ENCODE results near the gene HTRA3.

The HTRA3 gene

DNA sequence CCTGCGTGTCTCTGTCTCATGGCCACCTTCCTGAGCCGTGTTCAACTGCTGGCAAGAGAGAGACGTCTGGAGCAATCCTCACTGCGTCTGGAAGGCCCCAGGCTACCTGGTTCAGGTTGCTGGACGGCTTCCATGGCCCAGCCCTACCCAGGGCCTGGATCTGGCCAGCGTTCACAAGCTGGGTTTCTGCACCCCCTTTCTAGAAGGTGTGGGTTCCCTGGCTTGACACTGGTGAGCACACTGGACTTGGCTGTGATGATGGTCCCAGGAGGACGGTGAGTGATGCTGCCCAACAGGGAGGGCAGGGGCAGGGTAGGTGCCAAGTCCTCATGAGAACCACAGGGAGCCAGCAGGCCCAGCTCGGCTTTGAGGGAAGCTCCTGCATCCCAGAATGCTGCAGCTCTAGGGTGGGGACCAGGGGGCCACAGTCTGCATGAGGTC, 63.4 kb downstream of the HTRA3 start:
- H3K27ac ChIP-seq = no peak overlapping the region
- no peak overlapping the region for H3K4me3 ChIP-seq (ENCODE audit: low read depth in 1 of 2, low read length in 1 of 2)
- H3K9me3 ChIP-seq = no peaks in the 10 kb centered on the region
- TF ChIP-seq, protein P1, sequence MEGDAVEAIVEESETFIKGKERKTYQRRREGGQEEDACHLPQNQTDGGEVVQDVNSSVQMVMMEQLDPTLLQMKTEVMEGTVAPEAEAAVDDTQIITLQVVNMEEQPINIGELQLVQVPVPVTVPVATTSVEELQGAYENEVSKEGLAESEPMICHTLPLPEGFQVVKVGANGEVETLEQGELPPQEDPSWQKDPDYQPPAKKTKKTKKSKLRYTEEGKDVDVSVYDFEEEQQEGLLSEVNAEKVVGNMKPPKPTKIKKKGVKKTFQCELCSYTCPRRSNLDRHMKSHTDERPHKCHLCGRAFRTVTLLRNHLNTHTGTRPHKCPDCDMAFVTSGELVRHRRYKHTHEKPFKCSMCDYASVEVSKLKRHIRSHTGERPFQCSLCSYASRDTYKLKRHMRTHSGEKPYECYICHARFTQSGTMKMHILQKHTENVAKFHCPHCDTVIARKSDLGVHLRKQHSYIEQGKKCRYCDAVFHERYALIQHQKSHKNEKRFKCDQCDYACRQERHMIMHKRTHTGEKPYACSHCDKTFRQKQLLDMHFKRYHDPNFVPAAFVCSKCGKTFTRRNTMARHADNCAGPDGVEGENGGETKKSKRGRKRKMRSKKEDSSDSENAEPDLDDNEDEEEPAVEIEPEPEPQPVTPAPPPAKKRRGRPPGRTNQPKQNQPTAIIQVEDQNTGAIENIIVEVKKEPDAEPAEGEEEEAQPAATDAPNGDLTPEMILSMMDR (IDR thresholded peaks at IDR 0.05) = no peak
- no peaks in the 10 kb centered on the region for H3K27me3 ChIP-seq
- peaks cover 13 to 22% of the 10 kb centered on the region in 2 experiments for H3K4me1 ChIP-seq (ENCODE audit: control insufficient read depth in 1 of 2, insufficient read depth in 1 of 2, low read depth in 1 of 2, low read length in 1 of 2)
- H3K36me3 ChIP-seq = no peaks in the 10 kb centered on the region

DNA sequence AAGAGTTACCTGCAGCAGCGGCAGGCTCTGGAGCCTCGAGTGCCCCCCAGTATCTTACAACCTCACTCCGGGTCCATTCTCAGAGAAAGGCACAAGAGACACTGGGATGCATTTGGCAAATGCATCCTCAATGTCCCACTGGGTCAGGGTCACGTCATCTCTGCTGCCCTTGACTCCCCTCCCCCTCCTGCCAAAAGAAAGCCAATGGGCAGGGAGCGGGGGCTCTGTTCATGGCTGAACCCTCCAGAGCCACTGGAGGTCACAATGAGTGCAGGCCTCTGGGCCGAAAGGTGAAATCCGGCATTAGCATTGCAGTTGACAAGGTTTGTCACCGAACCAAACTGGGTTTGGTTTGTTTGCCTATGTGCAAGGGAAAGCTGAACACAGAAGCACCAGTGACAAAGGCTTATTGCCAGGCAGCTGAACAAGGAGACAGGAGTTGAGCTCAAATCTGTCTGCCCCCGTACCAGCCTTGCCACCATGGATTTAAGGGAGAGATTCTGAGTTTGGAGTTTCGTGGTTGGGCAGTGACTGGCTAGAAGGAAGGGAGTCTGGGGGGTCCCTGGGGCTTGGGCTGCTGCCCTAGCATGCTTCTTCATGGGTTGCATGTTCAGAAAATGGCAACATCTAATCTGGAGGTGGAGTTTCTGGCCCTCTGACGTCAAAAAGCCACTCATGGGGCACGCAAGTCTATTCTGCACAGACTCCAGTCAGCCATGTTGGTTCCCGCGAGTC, 64.3 kb downstream of the HTRA3 start:
- H3K9me3 ChIP-seq = no peaks in the 10 kb centered on the region

DNA sequence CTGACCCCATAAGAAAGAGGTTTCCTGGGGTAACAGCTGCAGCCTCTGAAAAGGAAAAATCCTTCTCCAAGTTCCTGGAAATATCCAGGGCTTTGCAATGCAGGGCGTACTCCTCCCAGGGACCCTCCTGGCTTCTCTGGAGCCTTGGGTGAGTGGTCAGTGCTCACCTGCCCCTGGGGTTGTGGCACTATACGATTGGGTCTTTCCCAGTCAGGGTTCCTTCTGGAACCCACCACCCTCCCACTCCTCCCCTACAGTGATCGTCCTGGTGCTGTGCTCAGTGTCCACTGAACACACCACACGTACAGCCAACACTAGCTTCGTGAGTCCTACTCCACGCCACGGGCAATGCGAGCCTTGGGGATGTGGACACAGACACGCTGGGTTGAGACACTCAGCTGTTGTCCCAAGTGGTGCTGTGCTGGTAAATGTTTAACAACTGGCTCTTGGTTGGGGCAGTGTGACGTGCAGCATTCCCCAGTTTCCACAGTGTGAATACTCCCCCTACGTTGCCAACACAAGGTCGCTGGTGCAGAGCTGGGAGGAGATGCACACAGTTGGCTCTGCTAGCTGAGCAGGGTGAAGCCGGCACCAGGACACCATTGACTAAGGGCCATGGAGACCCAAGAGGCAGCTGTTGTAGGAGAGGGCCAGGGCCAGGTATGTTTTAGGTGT, 65.4 kb downstream of the HTRA3 start:
- H3K4me1 ChIP-seq (ENCODE audit: control insufficient read depth in 1 of 2, insufficient read depth in 1 of 2, low read depth in 1 of 2, low read length in 1 of 2) = peaks cover 13 to 30% of the 10 kb centered on the region in 2 experiments
- H3K4me3 ChIP-seq (ENCODE audit: low read depth in 1 of 2, low read length in 1 of 2) = no peak overlapping the region
- TF ChIP-seq, protein P1 (IDR thresholded peaks at IDR 0.05) = no peak
- H3K27me3 ChIP-seq = no peaks in the 10 kb centered on the region
- H3K27ac ChIP-seq = no peak overlapping the region
- H3K36me3 ChIP-seq = no peaks in the 10 kb centered on the region
- H3K9me3 ChIP-seq = no peaks in the 10 kb centered on the region

More for the DNA sequence above, 64.3 kb downstream of the HTRA3 start:
- Histone ChIP-seq H3K4me1 (ENCODE audit: control insufficient read depth in 1 of 2, insufficient read depth in 1 of 2, low read depth in 1 of 2, low read length in 1 of 2) (peaks cover 13 to 30% of the 10 kb centered on the region in 2 experiments), H3K4me3 (ENCODE audit: low read depth in 1 of 2, low read length in 1 of 2) (no peak overlapping the region), H3K36me3 (no peaks in the 10 kb centered on the region), H3K27me3 (no peaks in the 10 kb centered on the region), H3K27ac (no peak overlapping the region)
- TF ChIP-seq, protein P1 (IDR thresholded peaks at IDR 0.05) = no peak

GRCh38 chr4:8335848-8336247, 66.3 kb downstream of the HTRA3 start:
- TF ChIP-seq, protein P1 (IDR thresholded peaks at IDR 0.05) = no peak
- Histone ChIP-seq H3K9me3 (no peaks in the 10 kb centered on the region), H3K27ac (no peak overlapping the region), H3K27me3 (no peaks in the 10 kb centered on the region), H3K4me3 (ENCODE audit: low read depth in 1 of 2, low read length in 1 of 2) (no peak overlapping the region), H3K36me3 (no peaks in the 10 kb centered on the region), H3K4me1 (ENCODE audit: control insufficient read depth in 1 of 2, insufficient read depth in 1 of 2, low read depth in 1 of 2, low read length in 1 of 2) (peaks cover 13 to 30% of the 10 kb centered on the region in 2 experiments)

DNA sequence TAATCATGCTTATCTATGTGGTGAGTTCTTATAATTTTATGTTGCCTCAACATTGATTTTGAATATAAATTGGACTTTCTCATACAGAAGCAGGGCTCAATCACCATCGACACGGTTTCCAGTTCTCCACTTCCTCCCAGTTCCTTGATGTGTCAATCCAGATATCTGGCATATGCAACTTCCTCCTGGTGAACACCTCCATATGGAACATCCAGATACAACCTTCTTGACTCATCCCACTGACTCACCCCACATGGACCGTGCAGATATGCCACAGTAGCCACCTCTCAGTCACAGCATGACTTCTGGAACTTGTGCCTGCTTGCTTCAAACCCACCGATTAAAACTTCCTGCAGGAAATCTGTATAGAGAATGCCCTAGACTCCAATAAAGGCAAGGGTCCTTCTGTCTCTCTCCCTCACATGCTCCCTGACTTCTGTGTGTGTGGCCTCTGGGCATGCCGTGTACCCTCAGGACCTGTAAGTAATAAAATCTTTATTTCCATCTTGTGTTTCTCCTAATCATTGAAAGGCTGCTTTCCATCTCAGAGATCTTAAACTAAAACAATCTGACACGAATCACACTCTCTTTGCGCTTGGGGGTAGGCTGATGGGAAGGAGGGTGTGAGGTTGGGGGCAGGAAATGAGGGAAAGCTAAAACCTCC, 67.0 kb downstream of the HTRA3 start:
- Histone ChIP-seq H3K9me3 (no peaks in the 10 kb centered on the region), H3K4me1 (ENCODE audit: control insufficient read depth in 1 of 2, insufficient read depth in 1 of 2, low read depth in 1 of 2, low read length in 1 of 2) (peaks cover 13 to 30% of the 10 kb centered on the region in 2 experiments), H3K27ac (peak overlapping the region; percentile 55), H3K27me3 (no peaks in the 10 kb centered on the region), H3K36me3 (no peaks in the 10 kb centered on the region), H3K4me3 (ENCODE audit: low read depth in 1 of 2, low read length in 1 of 2) (no peak overlapping the region)
- TF ChIP-seq, protein P1 (IDR thresholded peaks at IDR 0.05) = no peak

Data from neutrophil (primary cell).